OCI-M2 (cell line): ENCODE measurements around the gene SEC14L1.

Experiments used
- DNase-seq: peaks from one replicate; lab custom pipeline; 2025; ENCODE audit not compliant: unreplicated experiment; lab: John Stamatoyannopoulos, UW

SEC14L1 gene

DNA sequence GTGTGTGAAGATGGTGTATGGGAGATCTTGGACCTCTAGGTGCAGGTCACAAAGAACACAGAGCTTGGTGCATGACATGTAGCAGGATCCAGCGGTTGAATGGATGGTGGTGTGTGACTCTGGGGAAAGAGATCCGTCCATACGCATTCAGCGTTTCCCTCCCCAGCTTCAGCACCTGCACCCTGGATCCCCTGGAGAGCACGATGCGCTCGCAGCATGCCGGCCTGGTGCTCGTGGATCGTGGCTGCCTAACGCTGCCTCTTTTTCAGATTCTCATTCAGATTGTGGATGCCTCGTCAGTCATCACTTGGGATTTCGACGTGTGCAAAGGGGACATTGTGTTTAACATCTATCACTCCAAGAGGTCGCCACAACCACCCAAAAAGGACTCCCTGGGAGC lies 70.9 kb downstream of the SEC14L1 start:
- no peak for DNase-seq

GRCh38 chr17:77212081-77212832 lies 71.5 kb downstream of the SEC14L1 start:
- no peak for DNase-seq

DNA sequence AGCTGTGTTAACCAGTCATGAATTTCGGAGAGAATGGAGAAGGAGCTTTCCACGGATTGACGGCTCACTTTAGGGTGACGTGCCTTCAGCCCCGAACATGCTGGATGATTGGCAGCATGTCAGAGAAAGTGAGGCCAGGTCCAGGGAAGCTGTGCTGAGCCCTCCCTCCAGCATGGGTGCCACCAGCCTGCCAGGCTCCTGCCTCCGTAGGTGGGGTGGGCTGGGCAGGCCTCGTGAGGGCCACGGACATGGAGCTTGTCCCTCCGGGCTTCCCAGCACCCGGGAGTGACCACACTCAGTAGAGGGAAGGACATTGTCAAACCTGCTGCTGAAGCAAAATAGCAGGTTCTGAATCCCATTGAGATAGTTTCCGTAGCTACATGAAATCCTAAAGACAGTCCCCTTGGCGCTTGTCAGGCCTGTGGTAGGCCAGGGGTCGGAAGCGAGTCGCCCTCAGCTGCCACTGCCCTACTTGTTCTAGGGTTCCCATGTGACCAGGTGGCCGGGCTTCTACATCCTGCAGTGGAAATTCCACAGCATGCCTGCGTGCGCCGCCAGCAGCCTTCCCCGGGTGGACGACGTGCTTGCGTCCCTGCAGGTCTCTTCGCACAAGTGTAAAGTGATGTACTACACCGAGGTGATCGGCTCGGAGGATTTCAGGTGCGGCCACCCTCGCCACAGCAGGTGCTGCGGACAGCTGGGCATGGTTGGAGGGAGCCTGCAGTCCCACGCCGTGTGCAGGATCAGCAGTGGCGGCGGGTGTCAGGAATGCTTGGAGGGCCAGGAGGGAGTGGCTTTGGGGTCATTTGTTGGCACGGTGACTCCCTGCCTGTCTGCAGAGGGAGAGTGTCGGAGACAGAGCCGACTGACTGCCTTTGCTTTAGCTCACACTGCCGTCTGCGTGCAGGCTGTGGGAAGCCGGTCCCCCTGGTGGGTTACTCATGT lies 72.3 kb downstream of the SEC14L1 start:
- no peak for DNase-seq

- no peak for DNase-seq
Measured at GRCh38 chr17:77213778-77214132, 73.0 kb downstream of the SEC14L1 start.

DNA sequence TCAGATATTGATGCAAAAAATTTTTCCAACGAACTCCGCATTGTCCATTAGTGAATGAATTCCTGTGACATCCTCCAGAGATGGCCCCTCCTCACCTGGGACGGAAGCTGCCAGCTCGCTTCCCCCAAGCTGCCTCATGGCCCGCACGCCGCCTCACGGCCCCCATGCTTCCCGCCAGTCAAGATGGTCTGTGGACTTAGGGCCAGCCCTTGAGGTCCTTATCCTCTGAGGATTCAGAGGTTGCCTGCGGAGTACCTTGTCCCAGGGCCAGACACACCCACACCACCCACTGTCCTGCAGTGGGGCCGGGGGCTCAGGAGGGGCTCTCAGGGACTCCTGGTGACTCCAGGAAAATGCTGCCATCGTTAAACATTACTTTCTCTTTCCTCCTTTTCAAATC lies 73.6 kb downstream of the SEC14L1 start:
- DNase-seq = no peak

DNA sequence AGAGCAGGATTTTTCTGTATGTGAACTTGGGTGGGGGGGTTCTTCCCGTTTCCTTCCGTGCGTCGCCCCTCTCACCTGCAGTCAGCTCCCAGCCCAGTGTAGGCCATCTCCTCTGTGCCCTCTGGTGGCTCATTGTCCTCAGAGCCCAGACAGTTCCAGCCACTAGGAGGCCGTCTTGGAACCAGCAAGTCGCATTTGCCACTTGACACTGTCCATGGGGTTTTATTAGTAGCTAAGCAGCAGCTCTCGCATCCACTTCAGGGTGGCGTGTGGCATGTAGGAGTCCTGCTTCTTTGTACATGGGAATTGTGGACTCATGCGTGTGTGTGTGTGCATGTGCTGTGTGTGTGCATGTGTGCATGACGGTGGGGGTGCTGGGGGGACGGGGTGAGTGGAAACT lies 74.0 kb downstream of the SEC14L1 start:
- DNase-seq = no peak

DNA sequence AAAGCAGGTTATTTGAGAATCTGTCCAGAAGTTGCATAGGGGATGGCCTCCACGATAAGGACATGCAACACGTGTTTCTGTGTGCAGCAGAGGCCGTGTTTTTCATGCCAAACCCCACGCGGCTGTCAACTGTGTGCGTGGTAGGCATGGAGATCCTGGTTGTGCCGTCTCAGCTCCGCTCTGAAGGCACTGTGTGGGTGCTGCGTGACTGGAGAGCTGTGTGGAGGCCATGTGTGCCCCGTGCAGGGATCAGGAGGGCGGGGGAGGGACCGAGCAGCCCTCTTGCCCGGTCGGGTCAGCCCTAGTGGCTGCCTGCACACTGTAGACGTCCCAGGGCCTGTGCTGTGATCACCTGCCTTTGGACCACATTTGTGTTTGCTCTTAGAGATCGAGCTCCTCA lies 74.5 kb downstream of the SEC14L1 start:
- DNase-seq = no peak

- no peak for DNase-seq
Measured at GRCh38 chr17:77216486-77216885, 75.7 kb downstream of the SEC14L1 start.

DNA sequence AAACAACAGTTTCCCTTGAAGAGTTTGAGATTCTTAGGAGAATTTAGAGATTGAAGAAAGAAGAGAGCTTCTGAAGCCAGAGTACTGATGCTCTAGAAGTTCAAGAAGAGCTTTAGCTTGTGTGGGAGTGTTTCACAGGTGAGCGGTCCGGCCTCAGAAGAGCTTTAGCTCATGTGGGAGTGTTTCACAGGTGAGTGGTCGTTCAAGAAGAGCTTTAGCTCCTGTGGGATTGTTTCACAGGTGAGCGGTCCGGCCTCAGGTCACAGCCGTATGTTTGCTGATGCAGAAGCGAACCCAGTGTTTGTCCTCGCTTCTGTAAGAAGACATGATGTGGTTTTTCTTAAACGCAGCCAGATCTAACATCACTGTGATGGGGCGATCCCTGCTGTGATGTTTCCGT lies 76.4 kb downstream of the SEC14L1 start:
- no peak for DNase-seq

- no peak for DNase-seq
Measured at GRCh38 chr17:77217566-77217965, 76.8 kb downstream of the SEC14L1 start.

DNA sequence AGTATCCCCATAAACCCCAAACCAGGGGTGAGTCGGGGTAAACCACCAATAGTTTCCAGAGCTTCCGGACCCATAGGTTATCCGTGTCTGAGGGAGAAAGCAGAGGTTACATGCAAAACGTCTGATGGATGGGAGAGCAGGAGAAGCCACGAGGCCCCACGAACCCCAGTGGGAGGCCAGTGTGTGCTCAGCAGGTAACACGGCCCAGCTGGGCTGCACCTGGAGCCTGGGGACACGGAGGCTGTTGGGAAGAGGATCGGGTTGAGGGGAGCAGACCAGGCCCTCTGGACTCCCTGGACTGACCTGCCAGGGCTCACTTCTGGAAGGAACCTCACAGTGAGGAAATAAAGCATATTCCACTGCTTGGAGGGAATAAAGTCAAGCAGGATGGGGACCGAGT lies 78.1 kb downstream of the SEC14L1 start:
- DNase-seq = no peak

DNA sequence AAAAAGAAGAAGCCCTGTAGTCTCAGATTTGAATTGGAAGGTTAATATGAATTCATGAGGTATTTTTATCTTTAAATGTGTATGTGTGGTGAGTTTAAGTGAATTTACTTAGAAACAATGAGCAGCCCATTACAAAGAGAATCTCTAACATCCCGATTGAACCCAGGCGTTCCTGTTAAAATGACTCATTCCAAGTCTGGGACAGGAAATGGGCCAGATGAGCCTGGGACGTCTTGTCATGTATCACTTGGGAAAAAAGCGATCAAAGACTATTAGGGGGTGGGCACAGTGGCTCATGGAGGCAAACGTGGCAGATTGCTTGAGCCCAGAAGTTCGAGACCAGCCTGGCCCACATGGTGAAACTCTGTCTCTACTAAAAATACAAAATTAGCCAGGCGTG lies 81.6 kb downstream of the SEC14L1 start:
- DNase-seq = no peak

DNA sequence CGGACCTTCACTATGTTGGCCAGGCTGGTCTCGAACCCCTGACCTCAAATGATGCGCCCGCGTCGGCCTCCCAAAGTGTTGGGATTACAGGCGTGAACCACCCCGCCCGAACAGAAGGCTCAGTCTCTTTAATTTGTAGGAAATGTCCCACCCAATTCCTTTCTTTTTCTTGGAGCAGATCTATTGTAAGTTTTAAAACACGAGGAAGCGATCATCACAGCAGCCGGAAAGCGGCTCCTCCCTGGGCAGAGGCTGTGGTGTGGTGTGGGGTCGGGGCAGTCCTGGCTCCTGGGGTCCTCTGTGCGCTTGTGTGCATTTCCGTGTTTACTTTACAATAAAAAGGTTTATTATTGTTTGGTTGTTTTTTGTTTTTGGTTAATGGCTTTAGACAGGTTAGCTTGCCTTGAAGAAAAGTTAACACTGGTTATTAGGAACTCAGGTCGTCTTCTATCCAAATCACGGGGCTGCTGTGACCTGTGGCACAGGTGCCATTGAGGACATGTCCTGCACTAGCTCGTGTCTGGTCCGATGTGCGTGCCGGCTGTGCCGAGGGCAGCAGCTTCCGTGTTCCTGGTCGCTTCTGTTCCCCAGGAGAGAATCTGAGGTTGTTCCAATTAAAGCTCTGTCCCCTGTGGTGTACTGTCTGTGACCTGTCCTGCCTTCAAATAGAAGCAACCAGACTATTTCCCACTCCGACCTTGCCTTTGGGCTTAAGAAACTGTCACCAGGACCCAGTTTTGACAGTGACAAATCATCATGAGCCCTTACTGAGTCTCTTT lies 83.1 kb downstream of the SEC14L1 start:
- DNase-seq = no peak

DNA sequence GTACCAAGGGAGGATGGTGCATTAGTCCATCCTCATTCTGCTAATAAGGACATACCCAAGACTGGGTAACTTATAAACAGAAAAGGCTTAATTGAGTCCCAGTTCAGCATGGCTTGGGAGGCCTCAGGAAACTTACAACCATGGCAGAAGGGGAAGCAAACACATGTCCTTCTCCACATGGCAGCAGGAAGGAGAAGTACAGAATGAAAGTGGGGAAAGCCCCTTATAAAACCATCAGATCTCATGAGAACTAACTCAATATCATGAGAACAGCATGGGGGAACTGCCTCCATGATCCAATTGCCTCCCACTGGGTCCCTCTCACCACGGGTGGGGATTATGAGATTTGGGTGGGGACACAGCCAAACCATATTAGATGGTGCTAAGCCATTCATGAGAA lies 84.5 kb downstream of the SEC14L1 start:
- DNase-seq = no peak

DNA sequence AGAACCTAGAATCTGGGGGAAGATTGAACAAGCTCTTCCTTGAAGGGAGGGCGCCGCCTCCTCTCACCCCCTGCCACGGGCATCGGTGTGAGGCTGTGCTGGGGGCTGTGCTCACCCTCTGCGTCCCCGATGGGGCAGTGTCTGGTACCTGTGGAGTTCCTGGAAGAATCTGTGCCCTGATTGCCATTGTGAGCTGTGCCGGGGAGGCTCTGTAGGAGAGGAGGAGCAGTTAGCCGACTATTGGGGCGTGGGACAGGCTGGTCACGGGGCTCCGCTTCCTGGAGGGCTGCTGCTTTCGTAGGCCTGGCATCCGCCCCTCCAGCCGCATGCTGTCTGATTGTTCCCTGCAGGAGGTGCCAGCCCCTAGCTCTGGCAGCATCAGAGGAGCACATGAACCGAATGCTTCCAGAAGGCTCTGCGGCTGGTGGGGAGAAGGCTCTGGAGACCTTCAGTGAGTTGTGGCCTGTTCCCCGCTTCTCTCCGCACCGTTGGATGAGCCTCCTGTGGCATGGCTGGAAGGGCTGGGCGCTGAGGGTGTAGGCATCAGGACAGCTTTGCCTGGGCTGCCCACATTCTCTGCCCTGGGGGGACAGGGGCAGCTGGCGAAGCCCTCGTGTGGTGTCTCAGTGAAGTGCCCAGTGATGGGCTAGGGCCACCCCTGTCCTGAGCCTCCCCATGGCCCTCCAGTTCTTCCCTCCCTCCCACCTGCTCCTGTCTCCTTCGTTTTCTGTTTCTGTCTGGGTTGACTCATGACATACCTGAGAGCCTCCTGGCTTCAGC lies 86.9 kb downstream of the SEC14L1 start:
- DNase-seq = no peak

GRCh38 chr17:77228241-77228752 lies 87.5 kb downstream of the SEC14L1 start:
- DNase-seq = no peak

DNA sequence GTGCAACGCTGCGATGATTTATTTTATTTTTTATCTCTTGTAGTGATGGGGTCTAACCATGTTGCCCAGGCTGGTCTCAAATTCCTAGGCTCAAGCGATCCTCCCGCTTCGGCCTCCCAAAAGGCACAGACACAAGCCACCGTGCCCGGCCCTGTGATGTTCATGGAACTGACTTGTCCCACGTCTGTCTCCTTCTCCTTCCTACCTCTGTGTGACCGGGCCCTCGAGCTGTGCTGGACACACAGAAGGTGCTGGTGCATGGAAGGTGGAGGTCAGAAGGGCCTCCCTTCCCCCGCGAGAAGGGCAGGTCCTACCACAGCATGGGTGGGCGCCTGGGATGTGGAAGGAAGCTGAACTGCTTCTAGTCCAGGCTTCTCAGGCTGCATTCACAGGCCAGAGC lies 88.0 kb downstream of the SEC14L1 start:
- DNase-seq = no peak

GRCh38 chr17:77229786-77230435 lies 89.1 kb downstream of the SEC14L1 start:
- DNase-seq = no peak

DNA sequence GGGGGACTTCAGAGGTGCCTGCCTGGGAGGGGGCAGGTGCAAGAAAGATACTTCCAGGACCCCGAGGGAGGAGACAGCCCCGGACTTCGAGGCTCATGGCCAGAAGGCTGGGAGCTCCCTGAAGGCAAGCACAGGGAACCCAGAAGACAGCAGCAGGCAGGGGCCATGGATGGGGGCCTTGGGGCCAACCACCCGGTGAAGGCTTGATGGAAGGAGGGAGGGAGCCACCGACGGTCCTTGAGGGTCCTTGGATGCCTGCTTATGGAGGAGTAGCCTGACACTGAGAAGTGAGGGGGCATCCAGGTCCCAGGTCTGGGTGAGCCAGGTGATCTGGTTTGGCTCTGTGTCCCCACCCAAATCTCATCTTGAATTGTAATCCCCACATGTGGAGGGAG lies 89.7 kb downstream of the SEC14L1 start:
- DNase-seq = no peak
